Head of caudate nucleus (tissue), 42 donors: ENCODE data around the gene ATG10.
"Not testable (repeated sequence)": the region's sequence is repeated elsewhere in the genome, so short reads cannot be mapped to it uniquely, and the experiment has no call there.

Experiments
- DNase-seq, 42 donors: peaks; one replicate each; pipeline versions ENCODE4 v3.0.0 to v3.0.0-alpha.2; 2020 to 2021; ENCODE audit warnings: mixed read lengths in 7 of 42
- intact Hi-C: fragments of 100-400 bp; cut with DNase I; formaldehyde crosslinking; loops from one replicate; pipeline ENCODE4 v1.15.0; 2022

ATG10 gene

GRCh38 chr5:81980160-81980559 lies 8.3 kb downstream of the ATG10 start:
- DNase-seq, result no peak
- intact Hi-C loops, result no loop called here

GRCh38 chr5:81980598-81981260 lies 8.9 kb downstream of the ATG10 start:
- intact Hi-C loops, result no loop called here
- no peak for DNase-seq

- DNase-seq, intact Hi-C loops: not testable (repeated sequence)
These were observed 10.4 kb downstream of the ATG10 start for GRCh38 chr5:81982172-81982685.

- intact Hi-C loops, DNase-seq: not testable (repeated sequence)
These were observed 11.3 kb downstream of the ATG10 start for GRCh38 chr5:81983148-81983547.

GRCh38 chr5:81983563-81983962 lies 11.7 kb downstream of the ATG10 start:
- DNase-seq, intact Hi-C loops: not testable (repeated sequence)

- intact Hi-C loops, result no loop called here
- no peak for DNase-seq
These were observed 14.3 kb downstream of the ATG10 start for GRCh38 chr5:81986126-81986525.

- DNase-seq, result no peak
- intact Hi-C loops, result no loop called here
These were observed 17.4 kb downstream of the ATG10 start for GRCh38 chr5:81989204-81989603.

- intact Hi-C loops, result no loop called here
- no peak for DNase-seq
These were observed 22.9 kb downstream of the ATG10 start for GRCh38 chr5:81994679-81995078.

- DNase-seq, result no peak
- intact Hi-C loops, result no loop called here
These were observed 23.6 kb downstream of the ATG10 start for GRCh38 chr5:81995407-81995806.

- intact Hi-C loops, result no loop called here
- DNase-seq, result no peak
These were observed 32.7 kb downstream of the ATG10 start for GRCh38 chr5:82004511-82004910.

GRCh38 chr5:82009869-82010268 lies 38.0 kb downstream of the ATG10 start:
- DNase-seq, intact Hi-C loops: not testable (repeated sequence)

GRCh38 chr5:82010696-82011095 lies 38.9 kb downstream of the ATG10 start:
- no peak for DNase-seq
- intact Hi-C loops, result no loop called here

- intact Hi-C loops, result no loop called here
- no peak for DNase-seq
These were observed 39.9 kb downstream of the ATG10 start for GRCh38 chr5:82011761-82012160.

GRCh38 chr5:82014644-82015043 lies 42.8 kb downstream of the ATG10 start:
- intact Hi-C loops, DNase-seq: not testable (repeated sequence)

GRCh38 chr5:82018462-82018861 lies 46.6 kb downstream of the ATG10 start:
- intact Hi-C loops, result no loop called here
- peak in 20 of 42 donors; percentile 2 to 59 (median 20) for DNase-seq

- intact Hi-C loops, result no loop called here
- DNase-seq, result peak in 30 of 42 donors; percentile 11 to 67 (median 28)
These were observed 47.7 kb downstream of the ATG10 start for GRCh38 chr5:82019342-82020138.

- no peak for DNase-seq
- intact Hi-C loops, result no loop called here
These were observed 50.7 kb downstream of the ATG10 start for GRCh38 chr5:82022499-82022898.

- intact Hi-C loops, result no loop called here
- DNase-seq, result no peak
These were observed 51.8 kb downstream of the ATG10 start for GRCh38 chr5:82023644-82024043.

- intact Hi-C loops, result no loop called here
- no peak for DNase-seq
These were observed 59.6 kb downstream of the ATG10 start for GRCh38 chr5:82031220-82032119.
